ENCODE results near the gene FAM43B.
A peak's percentile ranks its signal among the peaks of the same experiment; 100 is the strongest.

FAM43B gene

GRCh38 chr1:20546637-20547036, 5.7 kb upstream of the FAM43B start:
- FAIRE-seq = no peak
- DNase-seq (ENCODE audit: insufficient read length, low spot score) = no peak

GRCh38 chr1:20551161-20551560, 1.2 kb upstream of the FAM43B start:
- FAIRE-seq = no peak
- no peak for DNase-seq (ENCODE audit: insufficient read length, low spot score)

GRCh38 chr1:20552728-20553445, 514 bp downstream of the FAM43B start:
- no peak for FAIRE-seq

GRCh38 chr1:20555025-20555757, 2.8 kb downstream of the FAM43B start:
- DNase-seq (ENCODE audit: insufficient read length, low spot score) = no peak
- FAIRE-seq = no peak

More at GRCh38 chr1:20552728-20553445, 514 bp downstream of the FAM43B start:
- no peak for DNase-seq (ENCODE audit: insufficient read length, low spot score)

- FAIRE-seq = no peak
These were observed 3.4 kb downstream of the FAM43B start for GRCh38 chr1:20555758-20556120.

GRCh38 chr1:20558191-20558590, 5.8 kb downstream of the FAM43B start:
- FAIRE-seq = no peak
- no peak for DNase-seq (ENCODE audit: insufficient read length, low spot score)

More at GRCh38 chr1:20555758-20556120, 3.4 kb downstream of the FAM43B start:
- DNase-seq (ENCODE audit: insufficient read length, low spot score) = no peak

GRCh38 chr1:20560966-20561365, 8.6 kb downstream of the FAM43B start:
- no peak for DNase-seq (ENCODE audit: insufficient read length, low spot score)
- no peak for FAIRE-seq

- DNase-seq (ENCODE audit: insufficient read length, low spot score) (no peak), FAIRE-seq (no peak)
These were observed 12.9 kb downstream of the FAM43B start for GRCh38 chr1:20565234-20565633.

GRCh38 chr1:20569523-20570098, 17.2 kb downstream of the FAM43B start:
- DNase-seq (ENCODE audit: insufficient read length, low spot score) = no peak
- FAIRE-seq = no peak

- DNase-seq (ENCODE audit: insufficient read length, low spot score) (no peak), FAIRE-seq (no peak)
These were observed 19.1 kb downstream of the FAM43B start for GRCh38 chr1:20571427-20571826.

GRCh38 chr1:20573987-20574386, 21.6 kb downstream of the FAM43B start:
- DNase-seq (ENCODE audit: insufficient read length, low spot score) = no peak
- no peak for FAIRE-seq

GRCh38 chr1:20574686-20575540, 22.5 kb downstream of the FAM43B start:
- DNase-seq (ENCODE audit: insufficient read length, low spot score) (peak; percentile 73), FAIRE-seq (peak; percentile 71)

GRCh38 chr1:20575541-20576336, 23.4 kb downstream of the FAM43B start:
- no peak for FAIRE-seq
- no peak for DNase-seq (ENCODE audit: insufficient read length, low spot score)

GRCh38 chr1:20578062-20578461, 25.7 kb downstream of the FAM43B start:
- FAIRE-seq (no peak), DNase-seq (ENCODE audit: insufficient read length, low spot score) (no peak)

- DNase-seq (ENCODE audit: insufficient read length, low spot score) (no peak), FAIRE-seq (no peak)
These were observed 26.5 kb downstream of the FAM43B start for GRCh38 chr1:20578721-20579395.

- DNase-seq (ENCODE audit: insufficient read length, low spot score) (no peak), FAIRE-seq (no peak)
These were observed 32.5 kb downstream of the FAM43B start for GRCh38 chr1:20584890-20585289.

GRCh38 chr1:20586953-20587660, 34.7 kb downstream of the FAM43B start:
- FAIRE-seq = no peak
- DNase-seq (ENCODE audit: insufficient read length, low spot score) = no peak

GRCh38 chr1:20587661-20588053, 35.3 kb downstream of the FAM43B start:
- no peak for DNase-seq (ENCODE audit: insufficient read length, low spot score)
- FAIRE-seq = no peak

- DNase-seq (ENCODE audit: insufficient read length, low spot score) = no peak
- FAIRE-seq = no peak
These were observed 36.4 kb downstream of the FAM43B start, which contains the start of gene CDA for GRCh38 chr1:20588634-20589225. CDA (plus strand) TSS chr1:20589097; CDS start chr1:20589130, 33 bp downstream.
